Measurements from ENCODE around the gene PGBD5. TPM values are rescaled to one million over a fixed set of nuclear protein-coding genes. Genes with fewer than 3 reads are reported as not detected.

PGBD5 gene
- total RNA-seq, 1 donor from 2014 or later = 19.7 TPM

DNA sequence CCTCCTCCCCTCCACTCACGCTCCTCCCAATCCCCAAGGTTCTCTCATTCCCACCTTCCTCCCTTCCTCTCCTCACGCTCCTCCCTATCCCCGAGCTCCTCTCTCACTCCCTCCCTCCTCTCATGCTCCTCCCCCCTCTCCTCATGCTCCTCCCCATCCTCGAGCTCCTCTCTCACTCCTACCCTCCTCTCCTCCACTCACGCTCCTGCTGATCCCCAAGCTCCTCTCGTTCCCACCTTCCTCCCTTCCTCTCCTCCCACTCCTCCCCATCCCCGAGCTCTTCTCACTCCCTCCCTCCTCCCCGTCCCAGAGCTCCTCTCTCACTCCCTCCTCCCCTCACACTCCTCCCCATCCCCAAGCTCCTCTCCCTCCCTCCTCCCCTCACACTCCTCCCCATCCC lies 31.4 kb downstream of the PGBD5 start:
- peaks cover 4% of the 10 kb centered on the region for H3K9me3 Mint-ChIP-seq
- H3K27me3 Mint-ChIP-seq (ENCODE audit: low read depth) = no peaks in the 10 kb centered on the region
- DNase-seq (ENCODE audit: low read depth, low spot score) = no peak
- no peak overlapping the region for H3K27ac Mint-ChIP-seq (ENCODE audit: unreplicated experiment)
- peaks cover 25% of the 10 kb centered on the region for H3K4me1 Mint-ChIP-seq
- H3K4me3 Mint-ChIP-seq = no peak overlapping the region
- H3K36me3 Mint-ChIP-seq (ENCODE audit: low read depth) = peaks cover 4% of the 10 kb centered on the region
- TF ChIP-seq CTCF (conservative IDR thresholded peaks at IDR 0.05) = no peak

GRCh38 chr1:230394134-230394533 lies 32.0 kb downstream of the PGBD5 start:
- H3K4me1 Mint-ChIP-seq = peaks cover 20% of the 10 kb centered on the region
- no peaks in the 10 kb centered on the region for H3K27me3 Mint-ChIP-seq (ENCODE audit: low read depth)
- H3K9me3 Mint-ChIP-seq = peaks cover 4% of the 10 kb centered on the region
- H3K27ac Mint-ChIP-seq (ENCODE audit: unreplicated experiment) = no peak overlapping the region
- peaks cover 4% of the 10 kb centered on the region for H3K36me3 Mint-ChIP-seq (ENCODE audit: low read depth)
- DNase-seq (ENCODE audit: low read depth, low spot score) = no peak
- no peak overlapping the region for H3K4me3 Mint-ChIP-seq
- TF ChIP-seq CTCF (conservative IDR thresholded peaks at IDR 0.05) = no peak

- no peak overlapping the region for H3K4me3 Mint-ChIP-seq
- DNase-seq (ENCODE audit: low read depth, low spot score) = no peak
- peaks cover 4% of the 10 kb centered on the region for H3K9me3 Mint-ChIP-seq
- H3K27me3 Mint-ChIP-seq (ENCODE audit: low read depth) = no peaks in the 10 kb centered on the region
- H3K36me3 Mint-ChIP-seq (ENCODE audit: low read depth) = peaks cover 4% of the 10 kb centered on the region
- peaks cover 20% of the 10 kb centered on the region for H3K4me1 Mint-ChIP-seq
- TF ChIP-seq CTCF (conservative IDR thresholded peaks at IDR 0.05) = no peak
- H3K27ac Mint-ChIP-seq (ENCODE audit: unreplicated experiment) = no peak overlapping the region
Observed at GRCh38 chr1:230393722-230394121, 32.4 kb downstream of the PGBD5 start.

DNA sequence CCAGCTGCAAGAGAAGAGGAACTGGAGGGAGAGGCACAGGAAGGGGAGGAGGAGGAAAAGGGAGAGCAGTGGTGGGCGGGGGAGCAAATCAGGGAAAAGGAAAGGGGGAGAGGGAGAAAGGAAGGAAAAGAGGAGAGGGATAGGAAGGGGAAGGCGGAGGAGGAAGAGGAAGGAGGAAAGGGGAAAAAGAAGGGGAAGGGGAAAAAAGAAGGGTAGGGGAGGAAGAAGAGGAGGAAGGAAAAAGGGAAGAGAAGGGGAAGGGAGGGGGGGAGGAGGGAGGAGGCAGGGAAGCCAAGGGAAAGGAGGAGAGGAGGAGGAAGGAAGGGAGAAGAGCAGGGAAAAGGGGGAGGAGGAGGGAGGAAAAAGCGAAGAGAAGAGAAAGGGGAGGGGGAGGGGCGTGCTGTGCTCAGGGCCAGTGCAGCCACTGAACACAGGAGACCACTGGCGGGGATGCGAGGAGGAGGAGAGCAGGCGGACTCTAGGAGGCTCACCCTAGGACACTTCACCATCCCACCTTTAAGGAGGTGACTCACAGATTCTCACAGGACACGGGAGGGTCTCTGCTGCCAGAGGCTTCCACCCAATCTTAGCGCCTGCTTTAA lies 33.1 kb downstream of the PGBD5 start:
- peaks cover 4% of the 10 kb centered on the region for H3K9me3 Mint-ChIP-seq
- no peak for TF ChIP-seq CTCF (conservative IDR thresholded peaks at IDR 0.05)
- H3K27ac Mint-ChIP-seq (ENCODE audit: unreplicated experiment) = peak overlapping the region; percentile 50
- H3K4me3 Mint-ChIP-seq = no peak overlapping the region
- DNase-seq (ENCODE audit: low read depth, low spot score) = no peak
- peaks cover 4% of the 10 kb centered on the region for H3K36me3 Mint-ChIP-seq (ENCODE audit: low read depth)
- H3K4me1 Mint-ChIP-seq = peaks cover 20% of the 10 kb centered on the region
- H3K27me3 Mint-ChIP-seq (ENCODE audit: low read depth) = no peaks in the 10 kb centered on the region

DNA sequence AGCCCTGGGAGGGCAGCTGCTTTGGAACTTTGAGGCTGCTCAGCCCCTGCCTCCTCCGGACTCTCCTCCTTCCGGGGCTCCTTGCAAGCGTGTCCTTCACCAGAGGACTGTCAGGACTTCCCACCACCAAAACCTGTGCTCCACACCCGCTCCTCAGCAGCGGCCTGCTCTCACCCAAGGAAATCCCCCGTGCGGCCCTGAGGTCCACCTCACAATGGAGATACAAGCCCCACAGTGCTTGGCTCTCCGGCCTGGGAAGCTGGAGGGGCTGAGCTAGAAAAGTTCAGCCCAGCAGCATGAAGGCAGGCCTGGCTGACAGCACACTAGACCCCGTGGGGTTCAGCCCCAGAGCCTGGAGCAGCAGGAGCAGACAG lies 33.6 kb downstream of the PGBD5 start:
- no peak for DNase-seq (ENCODE audit: low read depth, low spot score)
- no peak overlapping the region for H3K4me3 Mint-ChIP-seq
- H3K9me3 Mint-ChIP-seq = peaks cover 4% of the 10 kb centered on the region
- no peak for TF ChIP-seq CTCF (conservative IDR thresholded peaks at IDR 0.05)
- peaks cover 4% of the 10 kb centered on the region for H3K36me3 Mint-ChIP-seq (ENCODE audit: low read depth)
- H3K27ac Mint-ChIP-seq (ENCODE audit: unreplicated experiment) = peak overlapping the region; percentile 50
- peaks cover 24% of the 10 kb centered on the region for H3K4me1 Mint-ChIP-seq
- no peaks in the 10 kb centered on the region for H3K27me3 Mint-ChIP-seq (ENCODE audit: low read depth)
